HG02885 (cell line): ENCODE measurements around the gene MPPED2.
"Not testable (repeated sequence)": the region's sequence is repeated elsewhere in the genome, so short reads cannot be mapped to it uniquely, and the experiment has no call there.

ENCODE experiments used
- ATAC-seq: cut with Tn5 transposase; IDR thresholded peaks from one replicate; pipeline ENCODE4 v1.9.1; 2021; ENCODE audit warnings: mild to moderate bottlenecking; ENCODE audit not compliant: unreplicated experiment, poor library complexity

MPPED2 gene

GRCh38 chr11:30579415-30580175 is 6.6 kb downstream of the MPPED2 start:
- ATAC-seq: no peak

- ATAC-seq: no peak
Measured at GRCh38 chr11:30578406-30578805, 7.7 kb downstream of the MPPED2 start.

- no peak for ATAC-seq
Measured at GRCh38 chr11:30573951-30574350, 12.2 kb downstream of the MPPED2 start.

GRCh38 chr11:30568931-30569330 is 17.2 kb downstream of the MPPED2 start:
- ATAC-seq: no peak

- no peak for ATAC-seq
Measured at GRCh38 chr11:30567644-30568043, 18.5 kb downstream of the MPPED2 start.

- ATAC-seq: no peak
Measured at GRCh38 chr11:30567120-30567519, 19.0 kb downstream of the MPPED2 start.

- no peak for ATAC-seq
Measured at GRCh38 chr11:30566482-30566881, 19.7 kb downstream of the MPPED2 start.

GRCh38 chr11:30565027-30565426 is 21.1 kb downstream of the MPPED2 start:
- ATAC-seq: no peak

GRCh38 chr11:30561691-30562415 is 24.3 kb downstream of the MPPED2 start:
- ATAC-seq: no peak

GRCh38 chr11:30560206-30561106 is 25.7 kb downstream of the MPPED2 start:
- no peak for ATAC-seq

- no peak for ATAC-seq
Measured at GRCh38 chr11:30559004-30559403, 27.1 kb downstream of the MPPED2 start.

GRCh38 chr11:30554587-30554986 is 31.6 kb downstream of the MPPED2 start:
- ATAC-seq: not testable (repeated sequence)

- no peak for ATAC-seq
Measured at GRCh38 chr11:30553521-30554110, 32.5 kb downstream of the MPPED2 start.

GRCh38 chr11:30552839-30553238 is 33.3 kb downstream of the MPPED2 start:
- ATAC-seq: no peak

- ATAC-seq: no peak
Measured at GRCh38 chr11:30550022-30550542, 36.1 kb downstream of the MPPED2 start.

- ATAC-seq: no peak
Measured at GRCh38 chr11:30549565-30549964, 36.6 kb downstream of the MPPED2 start.

- no peak for ATAC-seq
Measured at GRCh38 chr11:30546334-30546733, 39.8 kb downstream of the MPPED2 start.

GRCh38 chr11:30545507-30545906 is 40.6 kb downstream of the MPPED2 start:
- ATAC-seq: no peak

GRCh38 chr11:30543066-30543465 is 43.1 kb downstream of the MPPED2 start:
- ATAC-seq: no peak

GRCh38 chr11:30540781-30541180 is 45.4 kb downstream of the MPPED2 start:
- no peak for ATAC-seq
